Germinal center (tissue), 1 donor: ENCODE measurements around the gene PCYOX1L.

Experiments
- DNase-seq: peaks from one replicate; pipeline ENCODE4 v3.0.0; 2012; ENCODE audit warnings: mixed read lengths, low spot score

PCYOX1L gene

GRCh38 chr5:149407323-149408251 is 49.7 kb downstream of the PCYOX1L start:
- DNase-seq, result no peak

GRCh38 chr5:149408252-149409099 is 50.6 kb downstream of the PCYOX1L start:
- DNase-seq, result no peak

GRCh38 chr5:149409268-149409948 is 51.6 kb downstream of the PCYOX1L start:
- DNase-seq, result no peak

- DNase-seq, result no peak
These were observed 52.2 kb downstream of the PCYOX1L start for GRCh38 chr5:149410071-149410470.

GRCh38 chr5:149410721-149411432 is 53.0 kb downstream of the PCYOX1L start:
- no peak for DNase-seq

GRCh38 chr5:149411738-149412519 is 54.1 kb downstream of the PCYOX1L start:
- DNase-seq, result no peak

- no peak for DNase-seq
These were observed 55.1 kb downstream of the PCYOX1L start for GRCh38 chr5:149412783-149413476.

GRCh38 chr5:149413477-149414210 is 55.8 kb downstream of the PCYOX1L start:
- DNase-seq, result no peak

GRCh38 chr5:149414405-149415065 is 56.7 kb downstream of the PCYOX1L start:
- no peak for DNase-seq

GRCh38 chr5:149415066-149415967 is 57.5 kb downstream of the PCYOX1L start:
- no peak for DNase-seq

- no peak for DNase-seq
These were observed 59.3 kb downstream of the PCYOX1L start for GRCh38 chr5:149416987-149417710.

GRCh38 chr5:149417711-149418368 is 60.0 kb downstream of the PCYOX1L start:
- DNase-seq, result no peak

GRCh38 chr5:149418910-149419531 is 61.2 kb downstream of the PCYOX1L start:
- no peak for DNase-seq
